ENCODE data around the gene SYT6. TPM values are rescaled to one million over a fixed set of nuclear protein-coding genes. Genes with fewer than 3 reads are reported as not detected.

SYT6 gene
- total RNA-seq, 2 donors from 2014 or later = not detected

- no peak for DNase-seq (ENCODE audit: low spot score)
- Histone ChIP-seq H3K27ac (no peak overlapping the region), H3K4me1 (no peaks in the 10 kb centered on the region), H3K9me3 (no peaks in the 10 kb centered on the region), H3K36me3 (no peaks in the 10 kb centered on the region), H3K4me3 (no peak overlapping the region), H3K27me3 (no peaks in the 10 kb centered on the region)
- TF ChIP-seq CTCF (IDR thresholded peaks at IDR 0.05) = no peak
Observed at GRCh38 chr1:114093624-114094362, 59.9 kb downstream of the SYT6 start.

- H3K27ac ChIP-seq = no peak overlapping the region
- H3K4me1 ChIP-seq = no peaks in the 10 kb centered on the region
- H3K9me3 ChIP-seq = no peaks in the 10 kb centered on the region
- DNase-seq (ENCODE audit: low spot score) = no peak
- no peak for TF ChIP-seq CTCF (IDR thresholded peaks at IDR 0.05)
- H3K4me3 ChIP-seq = no peak overlapping the region
- no peaks in the 10 kb centered on the region for H3K27me3 ChIP-seq
- H3K36me3 ChIP-seq = no peaks in the 10 kb centered on the region
Observed at GRCh38 chr1:114092186-114093062, 61.2 kb downstream of the SYT6 start.

GRCh38 chr1:114091711-114092110 is 62.0 kb downstream of the SYT6 start:
- H3K4me3 ChIP-seq = no peak overlapping the region
- no peaks in the 10 kb centered on the region for H3K4me1 ChIP-seq
- TF ChIP-seq CTCF (IDR thresholded peaks at IDR 0.05) = no peak
- DNase-seq (ENCODE audit: low spot score) = no peak
- no peaks in the 10 kb centered on the region for H3K36me3 ChIP-seq
- H3K27me3 ChIP-seq = no peaks in the 10 kb centered on the region
- H3K27ac ChIP-seq = no peak overlapping the region
- H3K9me3 ChIP-seq = no peaks in the 10 kb centered on the region

- no peaks in the 10 kb centered on the region for H3K9me3 ChIP-seq
- H3K36me3 ChIP-seq = no peaks in the 10 kb centered on the region
- TF ChIP-seq CTCF (IDR thresholded peaks at IDR 0.05) = no peak
- H3K4me3 ChIP-seq = no peak overlapping the region
- H3K27me3 ChIP-seq = no peaks in the 10 kb centered on the region
- no peaks in the 10 kb centered on the region for H3K4me1 ChIP-seq
- no peak overlapping the region for H3K27ac ChIP-seq
- DNase-seq (ENCODE audit: low spot score) = no peak
Observed at GRCh38 chr1:114090738-114091505, 62.7 kb downstream of the SYT6 start.

- DNase-seq (ENCODE audit: low spot score) = no peak
- TF ChIP-seq CTCF (IDR thresholded peaks at IDR 0.05) = no peak
- H3K36me3 ChIP-seq = no peaks in the 10 kb centered on the region
Observed at GRCh38 chr1:114089502-114090138, 64.0 kb downstream of the SYT6 start.

More at GRCh38 chr1:114089502-114090138, 64.0 kb downstream of the SYT6 start:
- Histone ChIP-seq H3K27ac (no peak overlapping the region), H3K9me3 (no peaks in the 10 kb centered on the region), H3K27me3 (no peaks in the 10 kb centered on the region), H3K4me3 (no peak overlapping the region), H3K4me1 (no peaks in the 10 kb centered on the region)
